A549 treated with ZK216348 at 1 μM for 4 hours (cell line): Measurements from ENCODE around the gene SEC16B. TPM values are rescaled to one million over a fixed set of nuclear protein-coding genes. Genes with fewer than 3 reads are reported as not detected.

ENCODE experiments used
- total RNA-seq: library from RNA; stranded (reverse); fragments of 200-300 nt; extraction: Qiagen RNA extraction; gene quantifications from 5 replicates; pipeline ENCODE4 v1.2.3, GENCODE V29; 2022; ENCODE audit warnings: low read depth

The SEC16B gene
- 0.43 to 1.1 TPM (median 0.79 TPM) in 5 replicates for total RNA-seq

DNA sequence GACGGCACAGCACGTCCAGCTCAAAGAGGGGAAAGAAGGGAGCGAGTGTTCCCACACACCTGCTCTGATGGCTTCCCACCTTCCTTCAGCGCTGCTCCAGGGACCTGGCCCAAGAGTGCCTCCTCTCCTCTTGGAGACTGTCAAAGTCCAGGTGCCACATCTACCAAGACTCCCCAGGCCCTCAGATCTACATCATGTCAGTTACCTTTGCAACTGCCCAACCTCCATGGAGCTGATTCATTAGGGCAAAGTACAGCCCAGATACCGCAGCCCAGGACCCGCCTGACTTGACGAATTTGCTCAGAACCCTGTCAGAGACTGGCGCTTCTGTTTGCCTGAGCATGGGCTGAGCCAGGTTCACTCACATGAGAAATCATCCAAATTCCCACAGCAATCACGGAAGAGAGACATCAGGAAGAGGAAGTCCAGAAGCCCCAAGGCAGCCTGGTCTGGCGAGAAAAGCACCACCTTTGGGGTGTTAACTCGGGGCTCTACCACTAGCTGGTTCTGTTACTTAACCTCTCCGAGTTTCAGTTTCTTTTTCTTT lies at the start of gene SEC16B:
Gene SEC16B, minus strand, starts transcription at position 234 of the 547 bp plus-strand sequence. CDS start 2,077 bp downstream, outside the sequence.

Other genes starting within 250 kb of the SEC16B start
- 13.8 to 23.8 TPM (median 17.7 TPM) in 5 replicates for gene RASAL2, start 124.0 kb upstream of the SEC16B start, total RNA-seq